Heart left ventricle (tissue), 16 donors: ENCODE results near the gene SLC9A3. TPM values are rescaled to one million over a fixed set of nuclear protein-coding genes. Genes with fewer than 3 reads are reported as not detected.

Experiments used
- ATAC-seq, 4 donors: fragments of 200-7000 bp; cut with Tn5 transposase; one replicate each; pipeline ENCODE4 v1.9.1; 2020 to 2022; ENCODE audit warnings: moderate library complexity in 4 of 4, mild to moderate bottlenecking in 3 of 4, moderate number of reproducible peaks in 1 of 4
- DNase-seq, 5 donors: peaks; one replicate each; pipeline ENCODE4 v3.0.0-alpha.2; 2020
- H3K27ac ChIP-seq, 12 donors: fragments of 200-600 bp; sonication (generic) in 4 of 12; one replicate each; pipeline versions ENCODE4 v1.5.0 to v1.8.0; 2016 to 2022; ENCODE audit warnings: mild to moderate bottlenecking in 2 of 12
- H3K27me3 ChIP-seq, 9 donors: fragments of 200-600 bp; sonication (generic) in 2 of 9; one replicate each; pipeline versions ENCODE4 v1.5.1 to v1.8.0; 2016 to 2022; ENCODE audit warnings: mild to moderate bottlenecking in 3 of 9
- H3K36me3 ChIP-seq, 9 donors: fragments of 200-600 bp; sonication (generic) in 2 of 9; one replicate each; pipeline versions ENCODE4 v1.5.0 to v1.8.0; 2018 to 2022; ENCODE audit warnings: mild to moderate bottlenecking in 2 of 9
- H3K4me1 ChIP-seq, 12 donors: fragments of 200-600 bp; sonication (generic) in 4 of 12; one replicate each; pipeline versions ENCODE4 v1.5.0 to v1.8.0; 2016 to 2022; ENCODE audit warnings: mild to moderate bottlenecking in 3 of 12
- H3K4me3 ChIP-seq, 12 donors: fragments of 200-600 bp; sonication (generic) in 4 of 12; one replicate each; pipeline versions ENCODE4 v1.5.0 to v1.8.0; 2017 to 2022; ENCODE audit warnings: mild to moderate bottlenecking in 9 of 12, moderate library complexity in 4 of 12
- H3K9me3 ChIP-seq, 12 donors: fragments of 200-600 bp; sonication (generic) in 4 of 12; one replicate each; pipeline versions ENCODE4 v1.5.0 to v1.8.0; 2016 to 2022; ENCODE audit warnings: mild to moderate bottlenecking in 1 of 12
- CTCF ChIP-seq, 12 donors: fragments of 200-600 bp; sonication (generic) in 4 of 12; IDR thresholded peaks; one replicate each; pipeline versions ENCODE4 v1.5.0 to v1.8.0; 2018 to 2022; ENCODE audit warnings: antibody characterized with exemption in 12 of 12, mild to moderate bottlenecking in 5 of 12
- POLR2A ChIP-seq, 2 donors: fragments of 450-650 bp; IDR thresholded peaks; one replicate each; pipeline ENCODE4 v1.6.1; 2017; ENCODE audit warnings: antibody characterized with exemption in 2 of 2, mild to moderate bottlenecking in 2 of 2, moderate library complexity in 2 of 2
- WGBS, 4 donors: extraction: QIAGEN DNeasy Blood & Tissue Kit in 2 of 4; methylation state at CpG; one replicate each; pipeline versions ENCODE4 v1.1.5 to v1.1.7; 2013 to 2018; 5-methylcytosine and 5-hydroxymethylcytosine counted together
- intact Hi-C, 10 donors: fragments of 100-400 bp; cut with DNase I; formaldehyde crosslinking; loops; one replicate each; pipeline versions ENCODE4 v1.11.1 to v1.14.2; 2022
- polyA plus RNA-seq, 2 donors: library from polyadenylated mRNA; stranded (reverse); fragments of 200-250 nt; gene quantifications; one replicate each; pipeline ENCODE4 v1.2.3, GENCODE V29; 2013
- total RNA-seq, 9 donors: library from RNA; depleted of rRNA in 2 of 9; stranded (reverse); fragments of >200 nt in 2 of 9; fragmentation: NEBNext Ultra II Directional in 3 of 9; extraction: Animal tissue kit (Norgen Biotek cat#: 25700) in 3 of 9; gene quantifications; one replicate each; pipeline versions ENCODE4 v1.1.0 to v1.2.4, GENCODE V29; 2016 to 2023
- donor health status: ischemic (EF 13 %, LVEDD 7.1; RV severe dilation, severe dysfunction).
- donor health status: healthy with polysubstance abuse.
- donor health status: DM: no; HTN: yes; CAD: no.
- donor health status: DM: no; HTN: no; CAD: no.
- donor health status: ischemic (EF 25% LVEDD 6.9; RV normal size, moderate dysfunction).
- donor health status: ischemic (EF 25% LVEDD 5.7; RV mildly dilated, moderate dysfunction).
- donor health status: healthy.
- donor health status: DM: yes; HTN: yes; CAD: no.
- donor health status: ischemic (EF 35%, LVEDD 5.7; RV mildly dilated, moderate dysfunction).
- donor health status: nonischemic (EF 11% LVEDD 7.7; RV severe dilation, severe dysfunction).
- donor health status: DM: yes; HTN: yes; CAD: no.
- donor health status: PGD.
- donor health status: ischemic (EF 29% LVEDD 5.4; RV normal size, mild dysfunction).
- donor health status: nonischemic (EF 23%, LVEDD 6.1; RV moderate dilation, normal function).

The SLC9A3 gene
- total and polyA plus RNA-seq, 11 donors: 0.50 to 3.8 (median 1.0) TPM

- Histone ChIP-seq H3K27me3 (peaks cover 15 to 71% (median 29%) of the 10 kb centered on the region in 9 donors), H3K36me3 (no peaks in the 10 kb centered on the region), H3K4me3 (no peak overlapping the region), H3K4me1 (peaks cover 0 to 11% (median 0%) of the 10 kb centered on the region in 12 donors), H3K27ac (no peak overlapping the region), H3K9me3 (no peaks in the 10 kb centered on the region)
- ATAC-seq: no peak
- intact Hi-C loops: no loop called here
- no peak for TF ChIP-seq CTCF (IDR thresholded peaks at IDR 0.05)
- no peak for TF ChIP-seq POLR2A (IDR thresholded peaks at IDR 0.05)
- WGBS, 4 donors: 23 to 47% (median 42%) methylated on average over 8 to 23 of the region's 23 CpGs
- no peak for DNase-seq
Measured at GRCh38 chr5:485946-486491, 38.2 kb downstream of the SLC9A3 start.

DNA sequence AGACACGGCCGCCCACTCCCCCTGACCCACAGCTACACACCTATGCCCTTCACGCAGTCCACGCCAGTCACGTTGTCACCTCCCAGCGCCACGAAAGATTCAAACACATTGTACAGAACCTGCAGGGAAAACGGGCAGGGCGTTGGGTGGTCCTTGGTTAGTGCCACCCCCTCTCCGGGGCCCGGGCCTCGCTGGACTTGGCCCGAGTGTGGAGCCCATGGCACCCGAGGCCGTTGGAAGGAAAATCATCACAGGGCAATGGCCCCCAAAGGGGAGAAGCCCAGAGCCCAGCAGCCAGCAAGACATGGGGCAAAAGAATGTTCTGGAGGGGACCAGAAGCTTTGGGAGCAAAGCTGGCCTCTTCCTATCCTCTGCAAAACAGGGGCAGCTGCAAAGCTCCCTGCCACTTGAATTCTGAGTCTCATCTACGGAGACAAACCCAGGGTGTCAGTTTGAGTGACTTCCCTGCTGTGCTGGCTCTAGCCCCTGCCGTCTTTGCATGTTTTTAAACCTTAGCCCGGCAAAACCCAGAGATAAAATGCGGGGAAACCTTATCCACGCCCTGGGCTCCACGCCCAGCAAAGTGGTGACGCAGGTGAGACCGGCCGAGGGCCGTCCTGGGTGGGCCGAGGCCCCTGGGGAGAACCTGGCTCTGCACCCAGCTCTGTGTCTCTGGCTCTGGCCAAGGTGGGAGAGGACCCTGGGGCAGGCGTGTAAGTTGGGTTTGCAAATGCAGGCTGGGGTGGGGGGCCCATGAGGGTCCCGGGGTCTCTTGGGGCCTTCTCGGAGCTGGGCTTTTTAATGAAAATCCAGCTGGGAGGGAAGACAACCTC is 38.9 kb downstream of the SLC9A3 start:
- 66 to 77% (median 71%) methylated on average over 26 to 29 of the region's 29 CpGs for whole genome bisulfite sequencing, 4 donors
- Histone ChIP-seq H3K27ac (no peak overlapping the region), H3K9me3 (no peaks in the 10 kb centered on the region), H3K4me1 (peaks cover 0 to 11% (median 0%) of the 10 kb centered on the region in 12 donors), H3K36me3 (no peaks in the 10 kb centered on the region), H3K27me3 (peaks cover 15 to 71% (median 35%) of the 10 kb centered on the region in 9 donors), H3K4me3 (no peak overlapping the region)
- intact Hi-C loops: no loop called here
- DNase-seq (peak in 1 of 5 donors; percentile 20), ATAC-seq (no peak)
- TF ChIP-seq CTCF (IDR thresholded peaks at IDR 0.05) (no peak), POLR2A (IDR thresholded peaks at IDR 0.05) (no peak)

- no peak for ATAC-seq
- DNase-seq: no peak
- H3K4me3 ChIP-seq: no peak overlapping the region
- intact Hi-C loops: no loop called here
- peaks cover 19 to 78% (median 38%) of the 10 kb centered on the region in 9 donors for H3K27me3 ChIP-seq
- TF ChIP-seq CTCF (IDR thresholded peaks at IDR 0.05) (no peak), POLR2A (IDR thresholded peaks at IDR 0.05) (no peak)
- no peaks in the 10 kb centered on the region for H3K36me3 ChIP-seq
- no peaks in the 10 kb centered on the region for H3K9me3 ChIP-seq
- WGBS, 4 donors: 90 to 94% (median 92%) methylated on average over 22 to 24 of the region's 24 CpGs
- H3K4me1 ChIP-seq: peaks cover 0 to 11% (median 0%) of the 10 kb centered on the region in 12 donors
- H3K27ac ChIP-seq: no peak overlapping the region
Measured at GRCh38 chr5:484556-484955, 39.7 kb downstream of the SLC9A3 start.

- WGBS, 4 donors: 76 to 85% (median 85%) methylated on average over 24 to 34 of the region's 34 CpGs
Measured at GRCh38 chr5:483434-484140, 40.7 kb downstream of the SLC9A3 start.

More at GRCh38 chr5:483434-484140, 40.7 kb downstream of the SLC9A3 start:
- intact Hi-C loops: no loop called here
- peak in 1 of 5 donors; percentile 61 for DNase-seq
- no peak overlapping the region for H3K27ac ChIP-seq
- no peaks in the 10 kb centered on the region for H3K9me3 ChIP-seq
- H3K4me3 ChIP-seq: no peak overlapping the region
- no peak for ATAC-seq
- H3K36me3 ChIP-seq: no peaks in the 10 kb centered on the region
- peaks cover 21 to 79% (median 45%) of the 10 kb centered on the region in 9 donors for H3K27me3 ChIP-seq
- no peak for TF ChIP-seq POLR2A (IDR thresholded peaks at IDR 0.05)
- TF ChIP-seq CTCF (IDR thresholded peaks at IDR 0.05): no peak
- peaks cover 0 to 11% (median 0%) of the 10 kb centered on the region in 12 donors for H3K4me1 ChIP-seq
